Measurements from ENCODE around the gene SLC38A5. TPM values are rescaled to one million over a fixed set of nuclear protein-coding genes. Genes with fewer than 3 reads are reported as not detected.

The SLC38A5 gene
- total RNA-seq, 1 donor from 2014 or later: 36.0 TPM

GRCh38 chrX:48472225-48472624, 2.2 kb upstream of the SLC38A5 start:
- no peaks in the 10 kb centered on the region for H3K36me3 ChIP-seq (ENCODE audit: insufficient read depth, low read length)
- FAIRE-seq (no peak), DNase-seq (ENCODE audit: low read depth) (no peak)
- Mint-ChIP-seq H3K4me3 (ENCODE audit: unreplicated experiment) (no peak overlapping the region), H3K27me3 (ENCODE audit: low read depth, unreplicated experiment) (no peaks in the 10 kb centered on the region), H3K27ac (ENCODE audit: unreplicated experiment) (no peak overlapping the region), H3K9me3 (ENCODE audit: unreplicated experiment) (peaks cover 2% of the 10 kb centered on the region), H3K4me1 (ENCODE audit: low read depth, unreplicated experiment) (peaks cover 14% of the 10 kb centered on the region), H3K36me3 (ENCODE audit: low read depth, unreplicated experiment) (no peaks in the 10 kb centered on the region)
- H3K27ac ChIP-seq (ENCODE audit: low read depth, low read length): no peak overlapping the region
- peaks cover 26% of the 10 kb centered on the region for H3K79me2 ChIP-seq (ENCODE audit: insufficient read depth, low read length)
- H4K20me1 ChIP-seq (ENCODE audit: insufficient read depth, low read length): peaks cover 7% of the 10 kb centered on the region
- no peak overlapping the region for H3K4me3 ChIP-seq (ENCODE audit: insufficient read depth, low read depth, low read length)
- no peaks in the 10 kb centered on the region for H3K9me3 ChIP-seq (ENCODE audit: insufficient read depth, low read depth, low read length)
- no peak overlapping the region for H2AFZ ChIP-seq (ENCODE audit: low read depth, low read length)
- H3K27me3 ChIP-seq (ENCODE audit: insufficient read depth, low read length): no peaks in the 10 kb centered on the region
- TF ChIP-seq EZH2 (IDR thresholded peaks at IDR 0.05; ENCODE audit: insufficient read depth, low read length): no peak
- TF ChIP-seq CTCF (IDR thresholded peaks at IDR 0.05; ENCODE audit: insufficient read depth, low read depth, low read length): no peak
- no peak overlapping the region for H3K9ac ChIP-seq (ENCODE audit: low read length)
- H3K4me2 ChIP-seq (ENCODE audit: low read length): no peak overlapping the region
- peaks cover 8% of the 10 kb centered on the region for H3K4me1 ChIP-seq (ENCODE audit: insufficient read depth, low read length)

GRCh38 chrX:48471504-48471903, 1.4 kb upstream of the SLC38A5 start:
- Histone ChIP-seq H3K4me3 (ENCODE audit: insufficient read depth, low read depth, low read length) (no peak overlapping the region), H3K36me3 (ENCODE audit: insufficient read depth, low read length) (no peaks in the 10 kb centered on the region), H4K20me1 (ENCODE audit: insufficient read depth, low read length) (no peaks in the 10 kb centered on the region), H3K9me3 (ENCODE audit: insufficient read depth, low read depth, low read length) (no peaks in the 10 kb centered on the region), H3K27me3 (ENCODE audit: insufficient read depth, low read length) (no peaks in the 10 kb centered on the region), H3K4me1 (ENCODE audit: insufficient read depth, low read length) (peaks cover 8% of the 10 kb centered on the region), H3K79me2 (ENCODE audit: insufficient read depth, low read length) (peaks cover 19% of the 10 kb centered on the region), H3K4me2 (ENCODE audit: low read length) (no peak overlapping the region), H3K27ac (ENCODE audit: low read depth, low read length) (no peak overlapping the region), H3K9ac (ENCODE audit: low read length) (no peak overlapping the region), H2AFZ (ENCODE audit: low read depth, low read length) (no peak overlapping the region)
- no peak for DNase-seq (ENCODE audit: low read depth)
- Mint-ChIP-seq H3K27ac (ENCODE audit: unreplicated experiment) (no peak overlapping the region), H3K4me3 (ENCODE audit: unreplicated experiment) (no peak overlapping the region), H3K4me1 (ENCODE audit: low read depth, unreplicated experiment) (peaks cover 14% of the 10 kb centered on the region), H3K9me3 (ENCODE audit: unreplicated experiment) (peaks cover 2% of the 10 kb centered on the region), H3K36me3 (ENCODE audit: low read depth, unreplicated experiment) (no peaks in the 10 kb centered on the region), H3K27me3 (ENCODE audit: low read depth, unreplicated experiment) (no peaks in the 10 kb centered on the region)
- no peak for FAIRE-seq
- no peak for TF ChIP-seq EZH2 (IDR thresholded peaks at IDR 0.05; ENCODE audit: insufficient read depth, low read length)

- Histone ChIP-seq H3K79me2 (ENCODE audit: insufficient read depth, low read length) (peaks cover 12% of the 10 kb centered on the region), H3K4me1 (ENCODE audit: insufficient read depth, low read length) (peaks cover 9% of the 10 kb centered on the region), H3K4me2 (ENCODE audit: low read length) (no peak overlapping the region), H3K36me3 (ENCODE audit: insufficient read depth, low read length) (no peaks in the 10 kb centered on the region), H3K4me3 (ENCODE audit: insufficient read depth, low read depth, low read length) (no peak overlapping the region), H3K27me3 (ENCODE audit: insufficient read depth, low read length) (no peaks in the 10 kb centered on the region), H2AFZ (ENCODE audit: low read depth, low read length) (no peak overlapping the region), H4K20me1 (ENCODE audit: insufficient read depth, low read length) (no peaks in the 10 kb centered on the region), H3K27ac (ENCODE audit: low read depth, low read length) (no peak overlapping the region), H3K9me3 (ENCODE audit: insufficient read depth, low read depth, low read length) (no peaks in the 10 kb centered on the region), H3K9ac (ENCODE audit: low read length) (no peak overlapping the region)
- TF ChIP-seq EZH2 (IDR thresholded peaks at IDR 0.05; ENCODE audit: insufficient read depth, low read length): no peak
- TF ChIP-seq CTCF (IDR thresholded peaks at IDR 0.05; ENCODE audit: insufficient read depth, low read depth, low read length): no peak
- no peak for DNase-seq (ENCODE audit: low read depth)
- H3K4me3 Mint-ChIP-seq (ENCODE audit: unreplicated experiment): no peak overlapping the region
- peaks cover 2% of the 10 kb centered on the region for H3K9me3 Mint-ChIP-seq (ENCODE audit: unreplicated experiment)
- H3K4me1 Mint-ChIP-seq (ENCODE audit: low read depth, unreplicated experiment): peaks cover 15% of the 10 kb centered on the region
- no peaks in the 10 kb centered on the region for H3K36me3 Mint-ChIP-seq (ENCODE audit: low read depth, unreplicated experiment)
- no peak overlapping the region for H3K27ac Mint-ChIP-seq (ENCODE audit: unreplicated experiment)
- no peak for FAIRE-seq
- no peaks in the 10 kb centered on the region for H3K27me3 Mint-ChIP-seq (ENCODE audit: low read depth, unreplicated experiment)
These were observed 716 bp upstream of the SLC38A5 start for GRCh38 chrX:48470833-48471118.
